Neural cell (in vitro differentiated cells): ENCODE results near the gene TNNI3. TPM values are rescaled to one million over a fixed set of nuclear protein-coding genes. Genes with fewer than 3 reads are reported as not detected.

ENCODE experiments used
- H2AFZ ChIP-seq: fragments of 200-600, 300-800 bp; sonication (generic), shearing (Covaris generic); 2 replicates; pipeline ENCODE4 v1.6.0; 2014; ENCODE audit warnings: low read depth, mild to moderate bottlenecking, antibody characterized with exemption, low read length, moderate library complexity
- H3F3A ChIP-seq: fragments of 200-600 bp; shearing (Covaris generic); 2 replicates; pipeline ENCODE4 v1.6.1; 2016; ENCODE audit warnings: mild to moderate bottlenecking, moderate library complexity, mixed read lengths, antibody characterized with exemption, low read length; ENCODE audit not compliant: insufficient read depth, poor library complexity, severe bottlenecking
- H3K27ac ChIP-seq: fragments of 200-600, 300-800 bp; sonication (generic), shearing (Covaris generic); 2 replicates; pipeline ENCODE4 v1.5.1; 2014; ENCODE audit warnings: mild to moderate bottlenecking, low read length, moderate library complexity
- H3K27me3 ChIP-seq: fragments of 300-800, 200-600 bp; sonication (generic), shearing (Covaris generic); 2 replicates; pipeline ENCODE4 v1.6.0; 2014; ENCODE audit warnings: mild to moderate bottlenecking, low read depth, low read length, moderate library complexity; ENCODE audit not compliant: insufficient read depth
- H3K36me3 ChIP-seq: fragments of 300-800, 200-600 bp; sonication (generic), shearing (Covaris generic); 2 replicates; pipeline ENCODE4 v1.5.1; 2014; ENCODE audit warnings: mild to moderate bottlenecking, antibody characterized with exemption, low read length, moderate library complexity; ENCODE audit not compliant: insufficient read depth
- H3K4me2 ChIP-seq: fragments of 300-800, 200-600 bp; sonication (generic), shearing (Covaris generic); 2 replicates; pipeline ENCODE4 v1.6.0; 2014; ENCODE audit warnings: mild to moderate bottlenecking, low read length
- H3K4me3 ChIP-seq: fragments of 300-800, 200-600 bp; sonication (generic), shearing (Covaris generic); 2 replicates; pipeline ENCODE4 v1.5.1; 2014; ENCODE audit warnings: mild to moderate bottlenecking, low read length, moderate library complexity
- H3K79me2 ChIP-seq: fragments of 200-600 bp; shearing (Covaris generic); replicated peaks from 2 replicates; pipeline ENCODE4 v1.6.0; 2014; ENCODE audit warnings: mild to moderate bottlenecking, low read length, moderate library complexity; ENCODE audit not compliant: insufficient read depth
- H3K9ac ChIP-seq: fragments of 300-800, 200-600 bp; sonication (generic), shearing (Covaris generic); 2 replicates; pipeline ENCODE4 v1.6.1; 2016; ENCODE audit warnings: mild to moderate bottlenecking, low read length, mixed read lengths
- H3K9me2 ChIP-seq: fragments of 200-600 bp; shearing (Covaris generic); 2 replicates; pipeline ENCODE4 v1.6.1; 2016; ENCODE audit warnings: mild to moderate bottlenecking, low read length, mixed read lengths; ENCODE audit not compliant: insufficient read depth
- H3K9me3 ChIP-seq: fragments of 200-600, 300-800 bp; sonication (generic), shearing (Covaris generic); 2 replicates; pipeline ENCODE4 v1.6.1; 2016; ENCODE audit warnings: mild to moderate bottlenecking, mixed run types, low read length, moderate library complexity, mixed read lengths
- H4K20me1 ChIP-seq: fragments of 200-600 bp; shearing (Covaris generic); 2 replicates; pipeline ENCODE4 v1.6.1; 2016; ENCODE audit warnings: mild to moderate bottlenecking, mixed run types; ENCODE audit not compliant: insufficient read depth
- CTCF ChIP-seq: fragments of 450-650 bp; IDR thresholded peaks from 2 replicates; pipeline ENCODE4 v1.5.1; 2014; ENCODE audit warnings: antibody characterized with exemption, mild to moderate bottlenecking, moderate library complexity; ENCODE audit not compliant: poor library complexity, severe bottlenecking
- EP300 ChIP-seq: fragments of 450-650 bp; conservative IDR thresholded peaks from 2 replicates; pipeline ENCODE4 v1.6.1; 2014; ENCODE audit warnings: antibody characterized with exemption, mild to moderate bottlenecking, moderate library complexity; ENCODE audit not compliant: poor library complexity, severe bottlenecking
- EZH2 ChIP-seq: fragments of 200-600, 300-800 bp; shearing (Covaris generic), sonication (generic); IDR thresholded peaks from 2 replicates; pipeline ENCODE4 v1.6.1; 2014; ENCODE audit warnings: antibody characterized with exemption, low read length, borderline replicate concordance, mild to moderate bottlenecking; ENCODE audit not compliant: insufficient read depth, poor library complexity, severe bottlenecking
- MXI1 ChIP-seq: fragments of 450-650 bp; conservative IDR thresholded peaks from 2 replicates; pipeline ENCODE4 v1.6.1; 2014; ENCODE audit warnings: antibody characterized with exemption, mild to moderate bottlenecking; ENCODE audit not compliant: poor library complexity, severe bottlenecking
- POLR2AphosphoS5 ChIP-seq: IDR thresholded peaks from 2 replicates; pipeline ENCODE4 v1.6.1; 2012
- RAD21 ChIP-seq: fragments of 450-650 bp; conservative IDR thresholded peaks from 2 replicates; pipeline ENCODE4 v1.6.1; 2014; ENCODE audit warnings: antibody characterized with exemption, mild to moderate bottlenecking, moderate library complexity
- REST ChIP-seq: IDR thresholded peaks from 2 replicates; pipeline ENCODE4 v1.6.1; 2012; ENCODE audit warnings: borderline replicate concordance
- SMC3 ChIP-seq: fragments of 450-650 bp; conservative IDR thresholded peaks from 2 replicates; pipeline ENCODE4 v1.6.1; 2014; ENCODE audit warnings: antibody characterized with exemption, mild to moderate bottlenecking, moderate library complexity; ENCODE audit not compliant: poor library complexity
- TAF1 ChIP-seq: IDR thresholded peaks from 2 replicates; pipeline ENCODE4 v1.6.1; 2012; ENCODE audit warnings: low read depth
- polyA plus RNA-seq: library from polyadenylated mRNA; depleted of rRNA; stranded (reverse); fragments of >200 nt; gene quantifications from 2 replicates; pipeline ENCODE4 v1.2.3, GENCODE V29; 2014

TNNI3 gene
- polyA plus RNA-seq, 1 donor from 2014 or later, result 22.5 TPM

DNA sequence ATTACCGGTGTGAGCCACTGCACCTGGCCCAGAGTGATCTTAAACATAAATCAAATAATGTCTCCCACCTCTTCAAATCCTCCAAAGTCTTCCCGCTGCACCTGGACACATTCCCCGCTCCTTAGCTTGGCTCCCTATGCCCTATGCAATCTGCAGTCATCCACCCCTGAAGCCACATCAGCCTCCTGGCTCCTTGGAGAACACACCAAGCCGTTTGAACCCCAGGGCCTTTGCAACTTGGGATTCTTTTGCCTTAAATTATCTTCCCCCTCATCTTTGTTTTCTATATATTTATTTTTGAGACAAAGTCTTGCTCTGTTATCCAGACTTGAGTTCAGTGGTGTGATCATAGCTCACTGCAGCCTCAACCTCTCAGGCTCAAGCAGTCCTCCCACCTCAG, 11.6 kb upstream of the TNNI3 start:
- no peak for TF ChIP-seq CTCF
- no peak for TF ChIP-seq EP300
- no peak for TF ChIP-seq TAF1
- no peak for TF ChIP-seq POLR2AphosphoS5
- no peak for TF ChIP-seq MXI1
- TF ChIP-seq REST, result no peak
- no peak for TF ChIP-seq EZH2
- TF ChIP-seq SMC3, result no peak
- TF ChIP-seq RAD21, result no peak
- Histone ChIP-seq H3K27me3 (peaks cover 15% of the 10 kb centered on the region), H3K79me2 (no peaks in the 10 kb centered on the region), H3K27ac (no peak overlapping the region), H3K36me3 (no peaks in the 10 kb centered on the region), H3K9me3 (no peaks in the 10 kb centered on the region), H3F3A (no peaks in the 10 kb centered on the region), H3K4me2 (no peak overlapping the region), H3K4me3 (no peak overlapping the region), H4K20me1 (peaks cover 4% of the 10 kb centered on the region), H3K9ac (no peak overlapping the region), H3K9me2 (no peaks in the 10 kb centered on the region), H2AFZ (no peak overlapping the region)

DNA sequence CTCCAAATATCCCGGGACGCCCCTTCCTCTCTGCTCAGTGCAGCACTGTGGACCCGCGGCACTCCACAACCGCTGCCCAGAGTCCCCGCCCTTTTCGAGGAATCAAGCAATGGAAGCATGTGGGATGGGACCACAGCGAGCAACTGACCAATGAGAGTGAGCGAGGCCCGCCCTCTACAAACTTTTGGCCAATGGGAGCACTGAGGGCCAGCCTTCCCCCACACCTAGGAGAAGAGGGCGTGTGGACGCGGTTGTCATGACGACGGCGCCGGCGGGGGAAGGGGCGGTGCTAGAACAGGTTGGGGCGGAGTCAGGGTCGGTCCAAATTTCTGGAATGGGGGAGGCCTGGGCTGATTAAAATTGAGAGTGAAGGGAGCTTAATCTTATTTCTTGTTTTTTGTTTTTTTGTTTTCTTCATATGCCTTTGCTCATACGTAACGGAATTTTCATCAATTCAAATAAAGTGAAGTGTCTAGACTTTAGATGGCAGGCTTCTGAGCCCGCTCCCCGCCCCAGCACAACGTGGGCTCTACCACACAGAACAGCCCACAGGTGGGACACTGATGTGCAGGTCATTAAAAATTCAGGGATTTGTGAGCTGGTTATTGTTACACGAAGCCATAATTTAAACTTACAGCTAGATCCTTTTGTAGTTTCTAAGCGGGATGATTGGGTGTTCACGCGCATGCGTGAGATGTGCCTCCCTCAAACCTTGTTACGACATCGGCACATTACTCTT, 9.2 kb upstream of the TNNI3 start, which contains the start of gene DNAAF3:
Gene DNAAF3, minus strand, starts transcription at position 84 of the 739 bp plus-strand sequence. CDS start 200 bp downstream, outside the sequence.
- H3K4me2 ChIP-seq, result peak within 1 kb of the TSS; percentile 64
- H3K79me2 ChIP-seq, result no peaks in the 10 kb centered on the region
- no peaks in the 10 kb centered on the region for H3K9me2 ChIP-seq
- H3K9me3 ChIP-seq, result no peaks in the 10 kb centered on the region
- H3K27me3 ChIP-seq, result peaks cover 6% of the 10 kb centered on the region
- H3K27ac ChIP-seq, result no peak within 1 kb of the TSS
- H2AFZ ChIP-seq, result peak within 1 kb of the TSS; percentile 17
- H3K4me3 ChIP-seq, result peak within 1 kb of the TSS; percentile 62
- TF ChIP-seq TAF1 (no peak), SMC3 (no peak), RAD21 (no peak), EZH2 (no peak), MXI1 (peak; percentile 80), CTCF (peak; percentile 29), REST (no peak), EP300 (no peak), POLR2AphosphoS5 (no peak)
- peak within 1 kb of the TSS; percentile 3 for H3K9ac ChIP-seq
- H3K36me3 ChIP-seq, result no peaks in the 10 kb centered on the region
- H3F3A ChIP-seq, result no peaks in the 10 kb centered on the region
- no peaks in the 10 kb centered on the region for H4K20me1 ChIP-seq
